ENCODE data around the gene TFDP1.

Gene TFDP1

GRCh38 chr13:113588394-113589111, 4.0 kb downstream of the TFDP1 start:
- H3K27me3 ChIP-seq (ENCODE audit: insufficient read depth, poor library complexity, severe bottlenecking), result no peaks in the 10 kb centered on the region
- no peak overlapping the region for H3K27ac ChIP-seq (replicated peaks)
- no peak for TF ChIP-seq GABPA (IDR thresholded peaks at IDR 0.05; ENCODE audit: low read depth)
- no peak for TF ChIP-seq SPI1 (IDR thresholded peaks at IDR 0.05; ENCODE audit: borderline replicate concordance, low read depth)
- TF ChIP-seq REST (IDR thresholded peaks at IDR 0.05; ENCODE audit: insufficient replicate concordance, low read depth), result no peak
- no peak for TF ChIP-seq CTCF (IDR thresholded peaks at IDR 0.05; ENCODE audit: insufficient read depth, low read length)
- TF ChIP-seq POLR2AphosphoS5 (IDR thresholded peaks at IDR 0.05; ENCODE audit: low read depth), result no peak; the same call in 1 of the 2 replicates
- H3K4me3 ChIP-seq (replicated peaks; ENCODE audit: insufficient read depth, low read length), result no peak overlapping the region
- DNase-seq (ENCODE audit: low read depth in 1 of 2, low spot score in 1 of 2), result no peak

- TF ChIP-seq REST (IDR thresholded peaks at IDR 0.05; ENCODE audit: insufficient replicate concordance, low read depth), result no peak
- Histone ChIP-seq H3K27ac (replicated peaks) (no peak overlapping the region), H3K27me3 (ENCODE audit: insufficient read depth, poor library complexity, severe bottlenecking) (no peaks in the 10 kb centered on the region), H3K4me3 (replicated peaks; ENCODE audit: insufficient read depth, low read length) (no peak overlapping the region)
- DNase-seq (ENCODE audit: low read depth in 1 of 2, low spot score in 1 of 2), result no peak
These were observed 4.9 kb downstream of the TFDP1 start for GRCh38 chr13:113589251-113589960.

- H3K27ac ChIP-seq (replicated peaks), result no peak overlapping the region
- TF ChIP-seq REST (IDR thresholded peaks at IDR 0.05; ENCODE audit: insufficient replicate concordance, low read depth), result no peak
- TF ChIP-seq CTCF (IDR thresholded peaks at IDR 0.05; ENCODE audit: insufficient read depth, low read length), result no peak
- H3K27me3 ChIP-seq (ENCODE audit: insufficient read depth, poor library complexity, severe bottlenecking), result no peaks in the 10 kb centered on the region
- H3K4me3 ChIP-seq (replicated peaks; ENCODE audit: insufficient read depth, low read length), result no peak overlapping the region
- DNase-seq (ENCODE audit: low read depth in 1 of 2, low spot score in 1 of 2), result no peak
These were observed 5.4 kb downstream of the TFDP1 start for GRCh38 chr13:113589961-113590339.

All from HL-60 (cell line).